Measurements from ENCODE around the gene RFX1. TPM values are rescaled to one million over a fixed set of nuclear protein-coding genes. Genes with fewer than 3 reads are reported as not detected.

RFX1 gene
- total and polyA plus RNA-seq, 9 of the 15 experiments (the other 6 are each of a cell fraction or from before 2014, with no cell fraction given), result 0.14 to 19.3 (median 1.2) TPM

DNA sequence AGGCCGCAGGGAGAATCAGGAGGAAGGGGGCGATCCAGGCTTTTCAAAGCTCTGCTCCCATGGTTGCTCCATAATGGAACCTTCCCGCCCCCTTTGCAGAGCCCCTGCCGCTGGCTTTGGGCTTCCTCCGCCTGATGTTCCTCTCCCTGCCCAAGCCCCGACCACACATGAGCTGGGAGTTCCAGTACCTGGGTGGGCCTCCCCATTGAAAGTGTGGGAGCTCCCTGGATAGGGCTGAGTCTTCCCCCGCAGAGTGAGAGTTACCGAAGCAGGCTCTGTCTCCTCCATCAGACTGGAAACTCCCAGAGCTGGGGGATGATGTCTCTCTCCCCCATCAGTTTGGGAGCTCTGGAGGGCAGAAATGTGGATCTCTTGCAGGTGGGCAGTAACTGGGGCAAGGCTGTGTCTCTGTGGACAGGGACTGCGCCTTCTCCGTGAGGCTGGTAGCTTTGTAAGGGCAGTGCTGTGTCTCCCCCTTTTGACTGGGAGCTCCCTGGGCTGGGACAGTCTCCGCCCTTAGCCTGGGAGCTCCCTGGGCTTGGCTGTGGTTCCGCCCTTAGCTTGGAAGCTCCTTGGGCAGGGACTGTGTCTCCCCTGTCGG is 53.1 kb downstream of the RFX1 start (continued):
- TF ChIP-seq PHF20 (IDR thresholded peaks at IDR 0.05; ENCODE audit: partially characterized antibody) (no peak), JUND (IDR thresholded peaks at IDR 0.05; ENCODE audit: borderline replicate concordance, low read depth, low read length) (no peak), JUND (tag; IDR thresholded peaks at IDR 0.05; ENCODE audit: borderline replicate concordance, low read depth, low read length) (no peak), ZFP36 (IDR thresholded peaks at IDR 0.05; ENCODE audit: low read depth, low read length, partially characterized antibody) (peak; percentile 69), ZFP1 (CRISPR knock-in tag; IDR thresholded peaks at IDR 0.05) (no peak), ZNF79 (CRISPR knock-in tag; IDR thresholded peaks at IDR 0.05; ENCODE audit: low read depth) (no peak), TBP (optimal IDR thresholded peaks at IDR 0.05; ENCODE audit: low read depth, low read length) (peak; percentile 46), MYBL2 (IDR thresholded peaks at IDR 0.05; ENCODE audit: low read depth) (no peak), MYBL2 (CRISPR knock-in tag; IDR thresholded peaks at IDR 0.05; ENCODE audit: borderline replicate concordance) (no peak), KDM5B (IDR thresholded peaks at IDR 0.05; ENCODE audit: insufficient replicate concordance, low read depth, low read length) (no peak), HDAC2 (IDR thresholded peaks at IDR 0.05) (no peak; the same call in 1 of the 2 replicates), CBFB (CRISPR knock-in tag; IDR thresholded peaks at IDR 0.05) (0 out of 2 replicates have a peak, but pooled peaks have one; percentile 27), RBFOX2 (IDR thresholded peaks at IDR 0.05; ENCODE audit: low read depth, low read length) (no peak; the same call in 1 of the 2 replicates), SNRNP70 (optimal IDR thresholded peaks at IDR 0.05; ENCODE audit: low read depth, low read length) (no peak), RBM22 (IDR thresholded peaks at IDR 0.05; ENCODE audit: low read depth, low read length, poor library complexity, severe bottlenecking) (no peak), ZNF232 (CRISPR knock-in tag; IDR thresholded peaks at IDR 0.05) (no peak), CHD1 (IDR thresholded peaks at IDR 0.05; ENCODE audit: low read length) (peak; percentile 59)
- TF ChIP-seq, protein P1, sequence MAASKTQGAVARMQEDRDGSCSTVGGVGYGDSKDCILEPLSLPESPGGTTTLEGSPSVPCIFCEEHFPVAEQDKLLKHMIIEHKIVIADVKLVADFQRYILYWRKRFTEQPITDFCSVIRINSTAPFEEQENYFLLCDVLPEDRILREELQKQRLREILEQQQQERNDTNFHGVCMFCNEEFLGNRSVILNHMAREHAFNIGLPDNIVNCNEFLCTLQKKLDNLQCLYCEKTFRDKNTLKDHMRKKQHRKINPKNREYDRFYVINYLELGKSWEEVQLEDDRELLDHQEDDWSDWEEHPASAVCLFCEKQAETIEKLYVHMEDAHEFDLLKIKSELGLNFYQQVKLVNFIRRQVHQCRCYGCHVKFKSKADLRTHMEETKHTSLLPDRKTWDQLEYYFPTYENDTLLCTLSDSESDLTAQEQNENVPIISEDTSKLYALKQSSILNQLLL (CRISPR knock-in tag; IDR thresholded peaks at IDR 0.05; ENCODE audit: borderline replicate concordance), result no peak
- TF ChIP-seq, protein P2, sequence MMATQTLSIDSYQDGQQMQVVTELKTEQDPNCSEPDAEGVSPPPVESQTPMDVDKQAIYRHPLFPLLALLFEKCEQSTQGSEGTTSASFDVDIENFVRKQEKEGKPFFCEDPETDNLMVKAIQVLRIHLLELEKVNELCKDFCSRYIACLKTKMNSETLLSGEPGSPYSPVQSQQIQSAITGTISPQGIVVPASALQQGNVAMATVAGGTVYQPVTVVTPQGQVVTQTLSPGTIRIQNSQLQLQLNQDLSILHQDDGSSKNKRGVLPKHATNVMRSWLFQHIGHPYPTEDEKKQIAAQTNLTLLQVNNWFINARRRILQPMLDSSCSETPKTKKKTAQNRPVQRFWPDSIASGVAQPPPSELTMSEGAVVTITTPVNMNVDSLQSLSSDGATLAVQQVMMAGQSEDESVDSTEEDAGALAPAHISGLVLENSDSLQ (IDR thresholded peaks at IDR 0.05), result no peak
